ENCODE measurements around the gene FNIP1.
A peak's percentile ranks its signal among the peaks of the same experiment; 100 is the strongest.

Gene FNIP1

DNA sequence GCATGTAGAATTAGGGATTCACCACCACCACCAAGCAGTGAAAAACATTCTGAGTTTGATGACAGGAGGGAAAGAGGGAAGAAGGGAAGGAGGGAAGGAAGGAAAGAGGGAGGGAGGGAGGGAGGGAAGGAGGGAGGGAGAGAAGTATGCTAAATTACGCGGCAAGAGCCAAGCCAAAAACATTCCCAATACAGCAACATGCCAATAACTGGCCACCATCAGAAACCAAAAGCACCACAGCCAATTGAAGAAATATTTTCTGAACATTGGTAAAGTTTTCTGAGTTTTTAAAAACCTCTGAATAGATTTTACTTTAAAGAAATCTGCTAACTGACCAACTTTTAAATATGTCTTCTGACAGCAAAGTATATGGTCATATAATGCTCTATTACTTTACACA is 36.0 kb downstream of the FNIP1 start:
- Histone ChIP-seq H3K27ac (ENCODE audit: low read depth, low read length) (no peak overlapping the region), H2AFZ (ENCODE audit: low read depth, low read length, severe bottlenecking) (no peak overlapping the region), H4K20me1 (ENCODE audit: low read depth, low read length) (peaks cover 30% of the 10 kb centered on the region), H3K4me3 (ENCODE audit: insufficient read depth, low read length, poor library complexity, severe bottlenecking) (no peak overlapping the region), H3F3A (ENCODE audit: insufficient read depth) (no peaks in the 10 kb centered on the region), H3K79me2 (ENCODE audit: insufficient read depth, low read length) (peaks cover 92% of the 10 kb centered on the region), H3K27me3 (ENCODE audit: low read length) (no peaks in the 10 kb centered on the region), H3K36me3 (ENCODE audit: low read length) (no peaks in the 10 kb centered on the region), H3K4me2 (ENCODE audit: low read depth, low read length, poor library complexity, severe bottlenecking) (no peak overlapping the region), H3K9me3 (ENCODE audit: insufficient read depth, low read length) (no peaks in the 10 kb centered on the region), H3K9ac (ENCODE audit: low read length) (no peak overlapping the region), H3K9me2 (replicated peaks; ENCODE audit: insufficient read depth, low read length) (no peaks in the 10 kb centered on the region)
- TF ChIP-seq EZH2phosphoT487 (conservative IDR thresholded peaks at IDR 0.05; ENCODE audit: low read length): no peak
- TF ChIP-seq, protein P1, sequence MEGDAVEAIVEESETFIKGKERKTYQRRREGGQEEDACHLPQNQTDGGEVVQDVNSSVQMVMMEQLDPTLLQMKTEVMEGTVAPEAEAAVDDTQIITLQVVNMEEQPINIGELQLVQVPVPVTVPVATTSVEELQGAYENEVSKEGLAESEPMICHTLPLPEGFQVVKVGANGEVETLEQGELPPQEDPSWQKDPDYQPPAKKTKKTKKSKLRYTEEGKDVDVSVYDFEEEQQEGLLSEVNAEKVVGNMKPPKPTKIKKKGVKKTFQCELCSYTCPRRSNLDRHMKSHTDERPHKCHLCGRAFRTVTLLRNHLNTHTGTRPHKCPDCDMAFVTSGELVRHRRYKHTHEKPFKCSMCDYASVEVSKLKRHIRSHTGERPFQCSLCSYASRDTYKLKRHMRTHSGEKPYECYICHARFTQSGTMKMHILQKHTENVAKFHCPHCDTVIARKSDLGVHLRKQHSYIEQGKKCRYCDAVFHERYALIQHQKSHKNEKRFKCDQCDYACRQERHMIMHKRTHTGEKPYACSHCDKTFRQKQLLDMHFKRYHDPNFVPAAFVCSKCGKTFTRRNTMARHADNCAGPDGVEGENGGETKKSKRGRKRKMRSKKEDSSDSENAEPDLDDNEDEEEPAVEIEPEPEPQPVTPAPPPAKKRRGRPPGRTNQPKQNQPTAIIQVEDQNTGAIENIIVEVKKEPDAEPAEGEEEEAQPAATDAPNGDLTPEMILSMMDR (IDR thresholded peaks at IDR 0.05; ENCODE audit: insufficient read depth, low read length, poor library complexity, severe bottlenecking): no peak

DNA sequence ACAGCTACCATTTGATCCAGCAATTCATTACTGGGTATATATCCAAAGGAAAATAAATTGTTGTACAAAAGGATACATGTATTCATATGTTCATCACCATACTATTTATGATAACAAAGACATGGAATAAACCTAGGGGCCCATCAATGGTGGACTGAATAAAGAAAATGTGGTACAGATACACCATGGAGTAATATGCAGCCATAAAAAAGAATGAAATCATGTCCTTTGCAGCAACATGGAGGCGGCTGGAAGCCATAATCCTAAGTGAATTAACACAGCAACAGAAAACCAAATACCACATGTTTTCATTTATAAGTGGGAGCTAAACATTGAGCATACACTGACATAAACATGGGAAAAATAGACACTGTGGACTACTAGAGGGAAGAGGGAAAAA is 37.1 kb downstream of the FNIP1 start:
- TF ChIP-seq, protein P1 (IDR thresholded peaks at IDR 0.05; ENCODE audit: insufficient read depth, low read length, poor library complexity, severe bottlenecking): no peak
- TF ChIP-seq EZH2phosphoT487 (conservative IDR thresholded peaks at IDR 0.05; ENCODE audit: low read length): no peak
- Histone ChIP-seq H3K9me3 (ENCODE audit: insufficient read depth, low read length) (no peaks in the 10 kb centered on the region), H3K9me2 (replicated peaks; ENCODE audit: insufficient read depth, low read length) (no peaks in the 10 kb centered on the region), H3K27me3 (ENCODE audit: low read length) (no peaks in the 10 kb centered on the region), H3K4me3 (ENCODE audit: insufficient read depth, low read length, poor library complexity, severe bottlenecking) (no peak overlapping the region), H2AFZ (ENCODE audit: low read depth, low read length, severe bottlenecking) (no peak overlapping the region), H3F3A (ENCODE audit: insufficient read depth) (no peaks in the 10 kb centered on the region), H3K79me2 (ENCODE audit: insufficient read depth, low read length) (peaks cover 94% of the 10 kb centered on the region), H3K36me3 (ENCODE audit: low read length) (no peaks in the 10 kb centered on the region), H3K27ac (ENCODE audit: low read depth, low read length) (no peak overlapping the region), H3K9ac (ENCODE audit: low read length) (no peak overlapping the region), H4K20me1 (ENCODE audit: low read depth, low read length) (peaks cover 30% of the 10 kb centered on the region), H3K4me2 (ENCODE audit: low read depth, low read length, poor library complexity, severe bottlenecking) (no peak overlapping the region)

DNA sequence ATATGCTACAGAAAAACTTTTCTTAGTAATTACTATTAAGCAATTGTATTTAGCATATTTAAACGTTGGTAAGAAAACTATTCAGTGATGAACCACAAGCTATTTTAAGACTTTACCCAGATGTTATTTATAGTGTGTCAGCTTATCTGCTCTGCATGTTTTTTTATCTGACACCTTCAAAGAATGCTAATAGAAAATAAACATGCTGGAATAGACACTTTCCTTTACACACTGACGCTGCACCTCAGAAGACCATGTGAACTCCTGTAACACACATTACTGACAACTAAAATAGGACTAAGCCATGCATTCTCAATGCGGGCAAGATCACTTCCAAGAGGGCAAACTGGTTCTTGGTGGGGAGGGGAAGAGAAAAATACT is 38.3 kb downstream of the FNIP1 start:
- peak overlapping the region; percentile 28 for H3K4me2 ChIP-seq (ENCODE audit: low read depth, low read length, poor library complexity, severe bottlenecking)
- no peak overlapping the region for H3K27ac ChIP-seq (ENCODE audit: low read depth, low read length)
- H3K79me2 ChIP-seq (ENCODE audit: insufficient read depth, low read length): peaks cover 92% of the 10 kb centered on the region
- H3K36me3 ChIP-seq (ENCODE audit: low read length): no peaks in the 10 kb centered on the region
- no peak overlapping the region for H3K9ac ChIP-seq (ENCODE audit: low read length)
- H3K27me3 ChIP-seq (ENCODE audit: low read length): no peaks in the 10 kb centered on the region
- no peaks in the 10 kb centered on the region for H3F3A ChIP-seq (ENCODE audit: insufficient read depth)
- TF ChIP-seq, protein P1 (IDR thresholded peaks at IDR 0.05; ENCODE audit: insufficient read depth, low read length, poor library complexity, severe bottlenecking): no peak
- TF ChIP-seq EZH2phosphoT487 (conservative IDR thresholded peaks at IDR 0.05; ENCODE audit: low read length): no peak
- no peaks in the 10 kb centered on the region for H3K9me2 ChIP-seq (replicated peaks; ENCODE audit: insufficient read depth, low read length)
- no peaks in the 10 kb centered on the region for H3K9me3 ChIP-seq (ENCODE audit: insufficient read depth, low read length)
- no peak overlapping the region for H3K4me3 ChIP-seq (ENCODE audit: insufficient read depth, low read length, poor library complexity, severe bottlenecking)
- H4K20me1 ChIP-seq (ENCODE audit: low read depth, low read length): peaks cover 30% of the 10 kb centered on the region
- H2AFZ ChIP-seq (ENCODE audit: low read depth, low read length, severe bottlenecking): no peak overlapping the region

All from SU-DHL-6 (cell line).